ENCODE measurements around the gene GPR55. TPM values are rescaled to one million over a fixed set of nuclear protein-coding genes. Genes with fewer than 3 reads are reported as not detected.
A peak's percentile ranks its signal among the peaks of the same experiment; 100 is the strongest.

GPR55 gene
- total and polyA plus RNA-seq, 10 of the 15 experiments (the other 5 are each of a cell fraction or from before 2014, with no cell fraction given) = 2.1 to 30.1 (median 16.2) TPM

DNA sequence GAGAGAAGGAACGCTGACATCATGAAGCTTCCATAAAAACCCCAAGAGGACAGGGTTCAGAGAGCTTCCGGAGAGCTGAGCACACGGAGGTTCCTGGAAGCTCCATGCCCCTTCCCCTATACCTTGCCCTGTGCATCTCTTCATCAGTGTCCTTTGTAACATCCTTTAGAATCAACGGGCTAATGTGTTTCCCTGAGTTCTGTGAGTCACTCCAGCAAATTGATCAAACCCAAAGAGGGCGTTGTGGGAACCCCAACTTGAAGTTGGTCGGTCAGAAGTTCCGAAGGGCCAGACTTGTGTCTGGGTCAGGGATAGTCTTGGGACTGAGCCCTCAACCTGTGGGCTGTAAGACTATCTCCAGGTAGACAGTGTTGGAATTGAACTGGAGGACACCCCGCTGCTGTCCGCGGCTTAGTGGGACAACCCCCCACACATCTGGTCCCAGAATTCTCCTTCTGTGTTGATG, 25.9 kb upstream of the GPR55 start:
- ATAC-seq (no peak), FAIRE-seq (no peak), DNase-seq (ENCODE audit: low read depth, low spot score) (no peak)
- peaks cover 0 to 7% of the 10 kb centered on the region in 2 experiments; a peak in 3 of 4 replicates for H3K36me3 ChIP-seq (ENCODE audit: control insufficient read depth in 2 of 2, insufficient read depth in 2 of 2, low read length in 1 of 2)
- ChIA-PET POLR2A (interaction anchor here (0.7 to 17.2 kb wide), 6 partner anchors 9 to 334 kb away, joined by 3 to 192 read pairs (median 50); partner anchors contain the start of gene GPR55), SMC1A (ENCODE audit: uncharacterized antibody, unreplicated experiment) (interaction anchor here (1.7 to 21.6 kb wide), 4 partner anchors 8 to 34 kb away, joined by 5 to 411 read pairs (median 257); partner anchors contain the start of gene GPR55), RAD21 (ENCODE audit: unreplicated experiment) (interaction anchor here (1.0 to 22.2 kb wide), 8 partner anchors 8 to 292 kb away, joined by 3 to 400 read pairs (median 5); partner anchors contain the start of gene GPR55), CTCF (interaction anchor here (0.6 to 28.4 kb wide), 9 partner anchors 8 to 38 kb away, joined by 3 to 372 read pairs (median 3); partner anchors contain the start of gene GPR55)
- H3K4me3 ChIP-seq = peak overlapping the region; percentile 23; the same call in 1 of the 2 replicates
- peak overlapping the region; percentile 88; the same call in 1 of the 2 replicates for H3K4me2 ChIP-seq (ENCODE audit: control insufficient read depth, insufficient read depth)
- H2AFZ ChIP-seq (ENCODE audit: control insufficient read depth, low read depth, low read length) = peak overlapping the region; percentile 13; the same call in 1 of the 2 replicates
- no peaks in the 10 kb centered on the region; the same call in 2 of the 3 replicates for H3K9me3 ChIP-seq (replicated peaks; ENCODE audit: control insufficient read depth, insufficient read depth, low read length)
- in situ Hi-C loops (cut with MboI) = loop anchor here (10.0 kb wide), 1 partner anchor 286 kb away; no protein-coding TSS in a partner anchor
- H3K4me1 ChIP-seq (ENCODE audit: control insufficient read depth, insufficient read depth, low read length) = peaks cover 90% of the 10 kb centered on the region
- peak overlapping the region; percentile 99 for H3K27ac ChIP-seq (ENCODE audit: control insufficient read depth, insufficient read depth)
- 30% methylated on average over 10 of the region's 10 CpGs for WGBS (ENCODE audit: insufficient coverage, insufficient replicate concordance, low lambda C conversion rate, missing lambda C conversion rate)
- no peaks in the 10 kb centered on the region for H4K20me1 ChIP-seq (ENCODE audit: control insufficient read depth, insufficient read depth)
- BruUV-seq (replicated peaks) = TSS peak; percentile 56
- H3K79me2 ChIP-seq (ENCODE audit: control insufficient read depth, insufficient read depth, low read length) = peaks cover 80% of the 10 kb centered on the region
- intact Hi-C loops (cut with micrococcal nuclease; ENCODE audit: unreplicated experiment) = loop anchor here (1.0 to 10.0 kb wide), 3 partner anchors 23 to 366 kb away; no protein-coding TSS in a partner anchor
- peak overlapping the region; percentile 89 for H3K9ac ChIP-seq (ENCODE audit: control insufficient read depth, insufficient read depth, low read length)
- no peaks in the 10 kb centered on the region for H3K27me3 ChIP-seq (replicated peaks in 1 of 2; ENCODE audit: control insufficient read depth in 2 of 2, insufficient read depth in 2 of 2, low read length in 1 of 2)
- TF ChIP-seq SPI1 (IDR thresholded peaks at IDR 0.05; ENCODE audit: borderline replicate concordance, insufficient read depth, low read depth, low read length) (peak; percentile 1; the same call in 1 of the 2 replicates), RBBP5 (conservative IDR thresholded peaks at IDR 0.05) (no peak), SMARCA5 (IDR thresholded peaks at IDR 0.05) (peak; percentile 79; the same call in 1 of the 2 replicates), PAX5 (IDR thresholded peaks at IDR 0.05; ENCODE audit: borderline replicate concordance, low read depth, low read length) (no peak; the same call in 1 of the 2 replicates), RELA (IDR thresholded peaks at IDR 0.05; ENCODE audit: borderline replicate concordance, partially characterized antibody) (peak; percentile 7), YY1 (IDR thresholded peaks at IDR 0.05; ENCODE audit: low read depth, low read length) (0 out of 2 replicates have a peak, but pooled peaks have one; percentile 4), SIX5 (IDR thresholded peaks at IDR 0.05; ENCODE audit: low read depth, low read length, severe bottlenecking) (no peak), EZH2 (IDR thresholded peaks at IDR 0.05; ENCODE audit: borderline replicate concordance, control insufficient read depth, low read depth, low read length) (no peak), ZBED1 (IDR thresholded peaks at IDR 0.05; ENCODE audit: borderline replicate concordance) (peak; percentile 50), POLR2AphosphoS5 (IDR thresholded peaks at IDR 0.05; ENCODE audit: low read length) (peak; percentile 93), GABPA (IDR thresholded peaks at IDR 0.05; ENCODE audit: low read depth) (no peak), ASH2L (IDR thresholded peaks at IDR 0.05; ENCODE audit: borderline replicate concordance, low read depth) (no peak; the same call in 1 of the 2 replicates), IKZF2 (IDR thresholded peaks at IDR 0.05) (no peak), MEF2B (IDR thresholded peaks at IDR 0.05; ENCODE audit: partially characterized antibody, poor library complexity, severe bottlenecking) (peak; percentile 38), MXI1 (IDR thresholded peaks at IDR 0.05; ENCODE audit: low read depth, low read length) (0 out of 2 replicates have a peak, but pooled peaks have one; percentile 2), CREM (IDR thresholded peaks at IDR 0.05; ENCODE audit: low read depth) (0 out of 2 replicates have a peak, but pooled peaks have one; percentile 23), POLR2A (IDR thresholded peaks at IDR 0.05; ENCODE audit: low read depth, low read length) (peak; percentile 68; the same call in 1 of the 2 replicates)
- TF ChIP-seq, protein P1, sequence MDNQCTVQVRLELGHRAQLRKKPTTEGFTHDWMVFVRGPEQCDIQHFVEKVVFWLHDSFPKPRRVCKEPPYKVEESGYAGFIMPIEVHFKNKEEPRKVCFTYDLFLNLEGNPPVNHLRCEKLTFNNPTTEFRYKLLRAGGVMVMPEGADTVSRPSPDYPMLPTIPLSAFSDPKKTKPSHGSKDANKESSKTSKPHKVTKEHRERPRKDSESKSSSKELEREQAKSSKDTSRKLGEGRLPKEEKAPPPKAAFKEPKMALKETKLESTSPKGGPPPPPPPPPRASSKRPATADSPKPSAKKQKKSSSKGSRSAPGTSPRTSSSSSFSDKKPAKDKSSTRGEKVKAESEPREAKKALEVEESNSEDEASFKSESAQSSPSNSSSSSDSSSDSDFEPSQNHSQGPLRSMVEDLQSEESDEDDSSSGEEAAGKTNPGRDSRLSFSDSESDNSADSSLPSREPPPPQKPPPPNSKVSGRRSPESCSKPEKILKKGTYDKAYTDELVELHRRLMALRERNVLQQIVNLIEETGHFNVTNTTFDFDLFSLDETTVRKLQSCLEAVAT (IDR thresholded peaks at IDR 0.05) = no peak
- TF ChIP-seq, protein P2, sequence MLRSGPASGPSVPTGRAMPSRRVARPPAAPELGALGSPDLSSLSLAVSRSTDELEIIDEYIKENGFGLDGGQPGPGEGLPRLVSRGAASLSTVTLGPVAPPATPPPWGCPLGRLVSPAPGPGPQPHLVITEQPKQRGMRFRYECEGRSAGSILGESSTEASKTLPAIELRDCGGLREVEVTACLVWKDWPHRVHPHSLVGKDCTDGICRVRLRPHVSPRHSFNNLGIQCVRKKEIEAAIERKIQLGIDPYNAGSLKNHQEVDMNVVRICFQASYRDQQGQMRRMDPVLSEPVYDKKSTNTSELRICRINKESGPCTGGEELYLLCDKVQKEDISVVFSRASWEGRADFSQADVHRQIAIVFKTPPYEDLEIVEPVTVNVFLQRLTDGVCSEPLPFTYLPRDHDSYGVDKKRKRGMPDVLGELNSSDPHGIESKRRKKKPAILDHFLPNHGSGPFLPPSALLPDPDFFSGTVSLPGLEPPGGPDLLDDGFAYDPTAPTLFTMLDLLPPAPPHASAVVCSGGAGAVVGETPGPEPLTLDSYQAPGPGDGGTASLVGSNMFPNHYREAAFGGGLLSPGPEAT (IDR thresholded peaks at IDR 0.05; ENCODE audit: low read depth) = no peak
- TF ChIP-seq, protein P3, sequence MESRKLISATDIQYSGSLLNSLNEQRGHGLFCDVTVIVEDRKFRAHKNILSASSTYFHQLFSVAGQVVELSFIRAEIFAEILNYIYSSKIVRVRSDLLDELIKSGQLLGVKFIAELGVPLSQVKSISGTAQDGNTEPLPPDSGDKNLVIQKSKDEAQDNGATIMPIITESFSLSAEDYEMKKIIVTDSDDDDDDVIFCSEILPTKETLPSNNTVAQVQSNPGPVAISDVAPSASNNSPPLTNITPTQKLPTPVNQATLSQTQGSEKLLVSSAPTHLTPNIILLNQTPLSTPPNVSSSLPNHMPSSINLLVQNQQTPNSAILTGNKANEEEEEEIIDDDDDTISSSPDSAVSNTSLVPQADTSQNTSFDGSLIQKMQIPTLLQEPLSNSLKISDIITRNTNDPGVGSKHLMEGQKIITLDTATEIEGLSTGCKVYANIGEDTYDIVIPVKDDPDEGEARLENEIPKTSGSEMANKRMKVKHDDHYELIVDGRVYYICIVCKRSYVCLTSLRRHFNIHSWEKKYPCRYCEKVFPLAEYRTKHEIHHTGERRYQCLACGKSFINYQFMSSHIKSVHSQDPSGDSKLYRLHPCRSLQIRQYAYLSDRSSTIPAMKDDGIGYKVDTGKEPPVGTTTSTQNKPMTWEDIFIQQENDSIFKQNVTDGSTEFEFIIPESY (IDR thresholded peaks at IDR 0.05) = peak; percentile 66; the same call in 1 of the 2 replicates
